Fibroblast of peridontal ligament (primary cell): Measurements from ENCODE around the gene FAM13B.
"Not testable (repeated sequence)": the region's sequence is repeated elsewhere in the genome, so short reads cannot be mapped to it uniquely, and the experiment has no call there.

Experiments
- DNase-seq: peaks from one replicate; pipeline ENCODE4 v3.0.0-alpha.2; 2010; ENCODE audit errors: extremely low read depth

FAM13B gene

GRCh38 chr5:138033907-138034306 is 1.0 kb upstream of the FAM13B start:
- peak; percentile 76 for DNase-seq

DNA sequence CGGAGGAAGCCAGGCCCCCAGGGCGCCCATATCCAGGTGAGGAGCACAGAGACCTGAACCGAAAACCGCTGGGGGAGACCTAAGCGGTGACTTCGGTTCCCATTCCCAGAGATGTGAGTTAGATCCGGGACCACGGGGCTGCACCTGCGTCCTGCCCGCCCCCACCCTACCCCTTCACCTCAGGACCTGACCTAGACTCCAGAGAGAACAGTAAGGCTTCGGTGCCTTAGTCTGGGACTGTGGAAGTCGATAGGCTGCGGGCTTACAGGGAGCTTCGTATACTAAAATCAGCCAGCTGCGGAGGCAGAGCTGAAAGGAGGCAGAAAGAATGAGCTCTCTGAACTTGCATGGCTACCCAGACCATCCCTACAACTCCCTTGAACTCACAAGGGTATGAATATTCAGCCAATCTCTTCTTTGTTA is 518 bp upstream of the FAM13B start:
- no peak for DNase-seq

- peak; percentile 67 for DNase-seq
Observed at GRCh38 chr5:138032028-138032571, 779 bp downstream of the FAM13B start.

DNA sequence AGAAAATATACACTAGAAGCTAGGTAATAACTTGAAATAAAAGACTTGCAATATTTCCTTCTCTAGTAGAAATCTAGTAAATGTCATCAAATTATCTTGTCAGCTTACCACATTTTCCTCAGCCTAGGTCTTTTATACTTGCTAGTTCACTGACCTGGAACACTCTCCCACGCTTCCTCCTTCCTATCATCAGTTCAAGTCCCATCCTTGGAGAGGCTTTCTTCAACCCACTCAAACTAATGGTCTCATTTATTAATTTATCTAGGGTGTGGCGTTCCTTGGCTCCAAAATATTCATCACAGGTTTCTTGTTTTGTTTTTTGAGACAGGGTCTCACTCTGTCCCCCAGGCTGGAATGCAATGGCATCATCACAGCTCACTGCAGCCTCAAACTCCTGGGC is 2.9 kb downstream of the FAM13B start:
- DNase-seq: no peak

GRCh38 chr5:138029501-138029900 is 3.4 kb downstream of the FAM13B start:
- DNase-seq: no peak

- DNase-seq: no peak
Observed at GRCh38 chr5:138028971-138029365, 3.9 kb downstream of the FAM13B start.

DNA sequence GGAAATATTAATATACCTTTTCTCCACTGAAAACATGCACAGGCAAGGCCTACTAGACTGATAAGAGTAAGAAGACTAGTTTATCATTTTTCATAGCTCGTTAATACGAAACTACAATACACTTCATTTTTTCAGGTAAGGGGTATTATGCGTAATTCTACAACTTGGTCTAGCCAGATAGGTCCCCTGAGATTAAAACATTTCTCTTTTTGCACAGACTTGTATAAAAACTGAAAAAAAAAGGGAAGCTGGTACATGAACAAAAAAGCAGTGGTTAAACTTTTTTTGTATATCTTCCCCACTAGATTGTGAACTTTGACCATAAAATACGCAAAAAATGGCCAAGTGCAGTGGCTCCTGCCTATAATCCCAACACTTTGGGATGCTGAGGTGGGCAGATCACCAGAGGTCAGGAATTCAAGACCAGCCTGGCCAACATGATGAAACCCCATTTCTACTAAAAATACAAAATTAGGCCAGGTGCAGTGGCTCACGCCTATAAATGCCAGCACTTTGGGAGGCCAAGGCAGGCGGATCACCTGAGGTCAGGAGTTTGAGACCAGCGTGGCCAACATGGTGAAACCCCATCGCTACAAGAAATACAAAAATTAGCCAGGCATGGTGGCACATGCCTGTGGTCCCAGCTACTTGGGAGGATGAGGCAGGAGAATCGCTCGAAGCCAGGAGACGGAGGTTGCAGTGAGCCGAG is 4.5 kb downstream of the FAM13B start:
- DNase-seq: not testable (repeated sequence)

DNA sequence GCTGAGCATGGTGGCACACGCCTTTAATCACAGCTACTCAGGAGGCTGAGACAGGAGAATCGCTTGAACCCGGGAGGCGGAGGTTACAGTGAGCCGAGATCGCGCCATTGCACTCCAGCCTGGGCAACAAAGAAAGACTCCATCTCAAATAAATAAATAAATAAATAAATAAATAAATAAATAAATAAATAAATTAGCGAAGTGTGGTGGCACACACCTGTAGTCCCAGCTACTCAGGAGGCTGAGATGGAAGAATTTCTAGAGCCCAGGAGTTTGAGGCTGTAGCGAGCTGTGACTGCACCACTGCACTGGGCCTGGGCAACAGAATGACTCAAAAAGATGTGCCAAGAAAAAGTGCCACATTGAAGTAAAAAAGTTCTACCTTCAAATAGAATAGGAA is 6.1 kb downstream of the FAM13B start:
- DNase-seq: not testable (repeated sequence)

GRCh38 chr5:138025285-138025684 is 7.6 kb downstream of the FAM13B start:
- no peak for DNase-seq

DNA sequence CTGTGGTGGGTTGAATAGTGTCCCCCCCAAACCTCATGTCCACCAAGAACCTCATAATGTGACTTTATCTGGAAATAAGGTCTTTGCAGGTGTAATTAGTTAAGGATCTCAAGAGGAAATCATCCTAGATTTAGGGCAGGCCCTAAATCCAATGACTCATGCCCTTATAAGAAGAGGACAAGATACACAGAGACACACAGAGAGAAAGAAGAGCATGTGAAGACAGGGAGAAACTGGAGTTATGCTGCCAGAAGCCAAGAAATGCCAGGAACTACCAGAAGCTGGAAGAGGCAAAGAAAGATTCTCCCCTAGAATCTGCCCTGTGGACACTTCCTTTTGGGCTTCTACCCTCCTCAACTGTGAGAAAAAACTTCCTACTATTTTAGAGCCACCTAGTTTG is 8.8 kb downstream of the FAM13B start:
- DNase-seq: no peak

DNA sequence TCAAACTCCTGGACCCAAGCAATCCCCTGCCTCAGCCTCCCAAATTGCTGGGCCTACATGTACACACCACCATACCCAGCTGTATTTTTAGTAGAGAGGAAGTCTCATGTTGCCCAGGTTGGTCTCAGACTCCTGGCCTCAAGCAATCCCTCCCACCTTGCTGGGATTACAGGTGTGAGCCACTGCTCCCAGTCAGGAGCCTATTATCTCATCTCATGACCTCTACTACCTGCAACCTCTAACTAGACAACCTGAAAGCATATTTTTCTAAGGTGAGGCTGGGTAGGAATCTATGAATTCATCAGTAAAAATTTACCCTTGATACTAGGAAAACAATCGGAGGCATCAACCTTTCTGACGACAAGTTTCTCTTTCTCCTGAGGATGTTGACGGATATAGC is 10.0 kb downstream of the FAM13B start:
- no peak for DNase-seq

GRCh38 chr5:138021771-138022170 is 11.1 kb downstream of the FAM13B start:
- DNase-seq: no peak

DNA sequence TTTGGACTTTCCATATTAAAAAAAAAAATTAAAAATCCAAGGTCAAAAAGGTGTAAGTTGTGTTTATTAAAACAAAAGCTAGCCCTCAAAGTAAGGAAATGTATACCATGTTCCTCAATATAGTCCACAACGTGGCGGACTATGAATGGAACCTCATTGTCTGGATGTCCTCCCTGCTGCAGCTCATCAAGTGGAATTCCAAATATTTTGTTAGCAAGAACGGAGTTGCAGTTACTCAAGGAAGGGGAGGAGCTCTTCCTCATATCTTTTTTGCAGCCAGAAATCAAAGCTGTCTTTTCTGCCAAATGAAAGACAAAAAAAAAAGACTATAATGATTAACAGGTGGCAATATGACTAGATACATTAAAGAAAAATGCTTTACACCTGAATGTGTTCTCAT is 14.0 kb downstream of the FAM13B start:
- DNase-seq: peak; percentile 23

DNA sequence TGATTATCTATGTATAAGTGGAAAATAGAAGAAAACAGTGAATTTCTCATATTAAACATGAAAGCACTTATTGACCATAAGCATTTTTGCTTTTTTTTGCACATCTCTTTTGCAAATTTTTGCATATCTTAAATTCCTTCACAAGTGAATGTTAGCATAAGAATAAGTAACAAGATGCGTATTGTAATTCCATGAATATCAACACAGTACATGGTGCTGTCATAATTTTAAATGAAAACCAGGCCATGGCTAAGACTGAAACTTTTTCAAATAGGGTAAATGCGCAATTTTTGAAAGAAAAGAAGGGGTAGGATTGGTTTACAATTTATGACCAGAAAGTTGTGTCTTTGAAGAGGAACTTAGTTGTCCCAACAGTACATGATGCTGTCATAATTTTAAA is 17.0 kb downstream of the FAM13B start:
- no peak for DNase-seq

DNA sequence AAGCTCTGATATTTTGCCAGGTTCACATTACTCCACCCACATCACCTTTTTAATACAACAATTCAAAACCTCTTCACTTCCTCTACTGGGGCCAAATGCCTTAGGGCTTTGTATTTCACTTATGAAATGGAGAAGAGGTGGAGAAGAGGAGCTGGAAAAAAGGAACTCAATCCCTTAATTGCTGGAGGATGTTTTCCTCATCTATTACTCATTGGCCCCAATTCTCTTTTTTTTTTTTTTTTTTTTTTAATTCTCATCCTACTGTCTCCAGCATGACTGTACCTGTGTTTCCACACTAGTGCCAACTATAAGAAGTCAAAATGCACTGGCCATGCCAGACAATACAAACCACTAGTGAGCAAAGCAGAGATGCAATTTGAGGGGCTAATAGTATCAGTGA is 20.9 kb downstream of the FAM13B start:
- DNase-seq: no peak

- no peak for DNase-seq
Observed at GRCh38 chr5:138000102-138000723, 32.7 kb downstream of the FAM13B start.

GRCh38 chr5:137997726-137998213 is 35.1 kb downstream of the FAM13B start:
- DNase-seq: no peak

GRCh38 chr5:137995749-137996128 is 37.1 kb downstream of the FAM13B start:
- no peak for DNase-seq

GRCh38 chr5:137995077-137995748 is 37.7 kb downstream of the FAM13B start:
- DNase-seq: peak; percentile 72

DNA sequence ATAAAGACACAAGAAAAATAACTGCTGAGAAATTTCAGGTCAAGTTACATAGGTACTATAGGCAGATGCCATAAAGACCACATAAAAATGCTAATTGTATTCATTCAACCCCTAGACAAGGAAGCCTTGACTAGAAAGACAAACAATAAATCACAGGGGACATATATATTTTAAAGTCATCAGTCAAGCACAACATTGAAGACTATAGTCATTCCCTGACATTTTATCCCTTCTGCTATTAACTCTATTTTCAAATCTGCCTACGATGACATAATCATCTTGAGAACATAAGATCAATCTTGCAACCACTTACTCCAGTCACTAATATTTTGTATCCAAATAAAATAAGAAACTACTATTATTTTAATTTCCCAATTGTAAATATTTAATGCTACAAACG is 38.3 kb downstream of the FAM13B start:
- DNase-seq: no peak

DNA sequence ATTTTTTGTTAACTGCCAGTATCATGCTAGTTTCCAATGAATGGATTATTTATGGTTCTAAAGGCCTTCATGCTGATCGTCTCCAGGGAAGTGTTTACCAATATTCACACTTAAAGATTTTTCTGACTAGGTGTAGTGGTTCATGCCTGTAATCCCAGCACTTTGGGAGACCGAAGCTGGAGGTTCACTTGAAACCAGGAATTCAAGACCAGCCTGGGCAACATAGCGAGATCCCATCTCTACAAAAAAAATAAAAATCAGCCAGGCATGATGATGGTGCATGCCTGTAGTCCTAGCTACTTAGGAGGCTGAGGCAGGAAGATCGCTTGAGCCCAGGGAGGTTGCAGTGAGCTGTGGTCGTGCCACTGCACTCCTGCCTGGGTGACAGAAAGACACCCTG is 43.5 kb downstream of the FAM13B start:
- DNase-seq: no peak

- DNase-seq: no peak
Observed at GRCh38 chr5:137975208-137975607, 57.7 kb downstream of the FAM13B start.

GRCh38 chr5:137970384-137970783 is 62.5 kb downstream of the FAM13B start:
- not testable (repeated sequence) for DNase-seq
